HFF-Myc (cell line): ENCODE results near the gene REG1B.

ENCODE experiments used
- DNase-seq: peaks from one replicate; pipeline ENCODE4 v3.0.0-alpha.2; 2011; ENCODE audit warnings: low read depth; ENCODE audit errors: extremely low read depth
- H3K4me3 ChIP-seq: replicated peaks from 2 replicates; pipeline ENCODE4 v1.5.1; 2011; ENCODE audit warnings: low read depth, mild to moderate bottlenecking, control low read depth, low read length
- TF ChIP-seq, protein P1 (sequence below): IDR thresholded peaks from 2 replicates; pipeline ENCODE4 v1.5.1; 2012; ENCODE audit warnings: mild to moderate bottlenecking, low read depth, low read length, control low read depth; ENCODE audit errors: missing control alignments

Gene REG1B

DNA sequence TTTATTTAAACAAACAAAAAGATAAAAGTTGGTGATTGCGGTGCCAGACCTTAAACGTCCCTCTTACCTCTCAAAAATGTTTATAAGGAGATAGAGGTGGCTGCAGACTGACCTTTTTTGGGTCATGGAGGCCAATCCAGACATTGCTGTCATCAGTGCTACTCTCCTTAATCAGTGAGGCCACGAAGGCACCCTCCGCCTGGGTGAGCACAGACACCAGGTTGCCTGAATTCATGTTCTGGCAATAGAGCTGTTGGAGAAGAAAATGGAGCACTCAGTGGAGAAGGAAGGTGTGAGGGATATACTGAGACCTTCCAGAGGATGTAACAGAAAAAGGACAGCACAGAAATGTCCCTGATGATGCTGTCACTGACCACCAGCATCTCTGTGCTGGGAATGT lies 1.5 kb downstream of the REG1B start:
- no peak overlapping the region for H3K4me3 ChIP-seq
- no peak for DNase-seq
- TF ChIP-seq, protein P1, sequence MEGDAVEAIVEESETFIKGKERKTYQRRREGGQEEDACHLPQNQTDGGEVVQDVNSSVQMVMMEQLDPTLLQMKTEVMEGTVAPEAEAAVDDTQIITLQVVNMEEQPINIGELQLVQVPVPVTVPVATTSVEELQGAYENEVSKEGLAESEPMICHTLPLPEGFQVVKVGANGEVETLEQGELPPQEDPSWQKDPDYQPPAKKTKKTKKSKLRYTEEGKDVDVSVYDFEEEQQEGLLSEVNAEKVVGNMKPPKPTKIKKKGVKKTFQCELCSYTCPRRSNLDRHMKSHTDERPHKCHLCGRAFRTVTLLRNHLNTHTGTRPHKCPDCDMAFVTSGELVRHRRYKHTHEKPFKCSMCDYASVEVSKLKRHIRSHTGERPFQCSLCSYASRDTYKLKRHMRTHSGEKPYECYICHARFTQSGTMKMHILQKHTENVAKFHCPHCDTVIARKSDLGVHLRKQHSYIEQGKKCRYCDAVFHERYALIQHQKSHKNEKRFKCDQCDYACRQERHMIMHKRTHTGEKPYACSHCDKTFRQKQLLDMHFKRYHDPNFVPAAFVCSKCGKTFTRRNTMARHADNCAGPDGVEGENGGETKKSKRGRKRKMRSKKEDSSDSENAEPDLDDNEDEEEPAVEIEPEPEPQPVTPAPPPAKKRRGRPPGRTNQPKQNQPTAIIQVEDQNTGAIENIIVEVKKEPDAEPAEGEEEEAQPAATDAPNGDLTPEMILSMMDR = no peak

DNA sequence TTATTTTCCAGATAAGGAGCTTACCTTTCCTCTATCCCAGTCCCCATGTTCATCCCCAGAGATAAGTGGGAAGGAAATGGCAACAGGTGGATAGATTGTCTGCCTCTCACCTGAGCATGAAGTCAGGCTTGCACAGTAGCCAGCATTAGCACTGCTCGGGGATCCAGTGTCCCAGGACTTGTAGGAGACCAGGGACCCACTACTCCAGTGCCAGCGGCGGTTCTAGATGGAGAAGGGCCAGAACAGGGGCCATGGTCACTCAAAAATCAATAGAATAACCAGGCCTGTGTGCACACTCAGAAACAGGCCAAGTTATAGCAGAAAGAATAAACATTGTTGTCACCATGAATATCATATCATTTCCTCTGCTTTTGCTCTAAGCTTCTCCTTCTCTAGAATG lies 2.4 kb downstream of the REG1B start:
- TF ChIP-seq, protein P1 = no peak
- DNase-seq = no peak
- no peak overlapping the region for H3K4me3 ChIP-seq

DNA sequence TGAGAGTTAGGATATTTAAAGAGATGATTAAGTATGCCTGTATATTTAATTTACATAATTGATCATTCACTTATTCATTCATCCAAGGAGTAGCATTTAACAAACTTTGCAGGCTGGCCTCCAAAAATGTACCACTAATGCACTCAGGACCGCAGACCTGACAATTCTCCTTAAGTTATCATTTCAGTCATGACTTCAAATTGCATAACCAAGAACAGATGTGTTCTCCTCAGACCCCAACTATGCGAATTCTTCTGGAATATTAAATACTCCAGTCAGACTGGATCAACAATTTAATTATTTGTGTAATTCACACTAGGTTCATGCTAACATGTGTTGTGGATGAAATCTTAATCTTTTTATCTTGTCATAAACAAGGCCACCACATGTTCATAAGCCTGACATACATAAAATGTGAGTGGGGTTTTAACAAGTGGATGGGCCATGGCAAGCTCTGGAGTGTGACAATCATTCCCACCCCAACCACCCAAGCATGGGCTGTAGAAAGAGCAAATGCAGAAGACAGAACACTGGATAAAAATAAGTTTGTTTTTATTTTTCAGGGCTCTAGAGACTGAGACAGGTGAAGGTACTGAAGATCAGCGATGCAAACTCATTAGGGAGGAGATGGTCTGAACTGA lies 3.2 kb downstream of the REG1B start:
- DNase-seq = no peak
- TF ChIP-seq, protein P1 = no peak
- H3K4me3 ChIP-seq = no peak overlapping the region

DNA sequence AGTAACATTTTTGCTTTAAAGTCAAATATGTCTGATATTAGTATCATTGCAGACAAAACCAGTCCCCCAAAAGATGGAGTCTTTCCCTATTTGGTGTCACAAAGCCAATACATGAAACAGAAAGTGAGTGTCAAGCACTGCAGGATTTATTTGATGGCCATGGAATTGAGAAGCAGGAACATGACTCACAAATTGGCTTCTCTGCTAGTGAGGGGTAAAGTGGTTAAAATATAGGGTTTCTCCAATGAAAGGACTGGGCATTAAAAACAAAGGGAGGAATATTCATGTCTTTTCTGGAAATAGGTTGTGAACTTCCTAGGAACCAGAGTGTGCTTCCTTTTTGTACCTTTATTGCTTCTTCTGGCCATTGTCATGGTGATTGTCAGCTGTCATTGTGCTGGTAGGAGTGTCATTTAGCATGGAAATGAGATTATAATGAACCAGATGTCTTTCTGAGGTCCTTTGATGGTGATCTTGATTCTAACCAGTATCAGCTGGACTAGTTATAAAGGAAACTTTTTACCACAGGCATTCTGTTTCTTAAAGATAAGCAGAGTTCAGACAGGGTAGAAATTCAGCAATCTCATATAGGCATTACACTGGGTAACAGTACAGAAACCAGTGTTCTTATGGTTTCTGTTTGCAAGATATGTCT lies 4.1 kb downstream of the REG1B start:
- TF ChIP-seq, protein P1 = no peak
- DNase-seq = no peak
- H3K4me3 ChIP-seq = no peak overlapping the region

DNA sequence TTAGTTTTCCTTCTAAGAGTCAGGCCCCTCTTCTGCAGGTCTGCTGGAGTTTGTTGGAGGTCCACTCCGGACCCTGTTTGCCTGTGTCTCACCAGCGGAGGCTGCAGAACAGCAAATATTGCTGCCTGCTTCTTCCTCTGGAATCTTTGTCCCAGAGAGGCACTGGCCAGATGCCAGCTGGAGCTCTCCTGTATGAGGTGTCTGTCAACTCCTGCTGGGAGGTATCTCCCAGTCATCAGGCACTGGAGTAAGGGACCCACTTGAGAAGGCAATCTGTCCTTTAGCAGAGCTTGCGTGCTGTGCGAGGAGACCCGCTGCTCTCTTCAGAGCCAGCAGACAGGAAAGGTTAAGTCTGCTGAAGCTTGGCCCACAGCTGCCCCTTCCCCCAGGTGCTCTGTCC lies 4.8 kb downstream of the REG1B start:
- H3K4me3 ChIP-seq = no peak overlapping the region
- TF ChIP-seq, protein P1 = no peak
- no peak for DNase-seq

DNA sequence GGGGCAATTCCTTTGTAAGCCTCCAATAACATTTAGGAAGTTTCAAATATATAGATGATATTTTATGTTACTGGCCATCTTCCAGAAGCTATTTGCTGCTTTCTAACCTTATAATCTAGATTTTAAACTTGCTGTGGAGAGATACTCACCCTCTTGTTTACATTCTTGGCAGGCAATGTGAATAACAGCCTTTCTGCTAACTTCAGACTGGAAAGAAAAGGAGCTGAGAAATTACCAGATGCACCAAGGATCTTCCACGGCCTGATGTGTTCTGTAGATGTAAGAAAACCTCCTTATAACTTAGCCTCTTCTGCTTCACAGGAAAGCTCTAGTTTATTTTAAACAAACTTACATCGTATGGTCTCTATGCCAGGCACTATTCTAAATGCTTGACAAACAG lies 16.7 kb downstream of the REG1B start:
- DNase-seq = no peak
- H3K4me3 ChIP-seq = no peak overlapping the region
- TF ChIP-seq, protein P1 = no peak
